GM21526 (cell line): Measurements from ENCODE around the gene SNPH.
"Not testable (repeated sequence)": the region's sequence is repeated elsewhere in the genome, so short reads cannot be mapped to it uniquely, and the experiment has no call there.

Experiments used
- ATAC-seq: cut with Tn5 transposase; IDR thresholded peaks from one replicate; pipeline ENCODE4 v1.9.1; 2021; ENCODE audit warnings: moderate library complexity; ENCODE audit not compliant: unreplicated experiment, low FRiP score

Gene SNPH

DNA sequence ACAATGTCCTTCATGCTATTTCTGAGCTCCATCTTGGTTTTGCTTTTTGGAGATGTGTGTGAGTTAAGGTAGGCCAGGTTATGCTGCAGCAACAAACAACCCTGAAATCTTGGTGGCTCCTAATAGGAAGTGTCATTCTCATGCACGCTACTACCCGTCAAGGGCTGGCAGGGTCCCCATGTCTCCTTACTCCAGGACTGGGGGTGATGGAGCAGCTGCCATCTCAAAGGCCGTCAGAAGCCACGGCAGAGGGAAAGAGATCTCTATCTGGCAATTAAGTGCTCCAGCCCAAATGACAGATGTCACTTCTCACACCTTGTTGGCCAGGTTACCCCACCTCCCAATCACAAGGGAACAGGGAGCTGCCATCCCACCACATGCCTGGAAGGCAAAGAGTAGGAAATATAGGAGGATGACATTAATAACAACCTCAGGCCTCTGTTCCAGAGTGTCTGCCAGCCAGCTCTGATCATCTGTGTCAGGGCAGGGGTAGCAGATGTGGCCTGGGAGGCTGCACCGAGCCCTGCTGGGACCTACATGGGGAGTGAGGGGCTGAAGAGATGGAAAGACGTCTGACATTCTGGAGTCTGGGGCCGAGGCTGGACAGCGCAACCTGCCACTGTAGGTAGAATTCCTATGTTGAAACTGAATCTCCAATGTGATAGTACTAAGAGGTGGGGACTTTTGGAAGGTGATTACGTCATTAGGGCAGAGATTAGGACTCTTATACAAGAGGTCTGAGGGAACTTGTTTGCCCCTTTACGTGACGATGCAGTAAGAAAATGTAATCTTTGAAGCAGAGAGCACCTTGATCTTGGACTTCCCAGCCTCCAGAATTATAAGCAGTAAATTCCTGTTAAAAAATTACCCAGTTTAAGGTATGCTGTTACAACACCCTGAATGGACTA lies 67.6 kb downstream of the SNPH start:
- ATAC-seq: no peak

- no peak for ATAC-seq
Measured at GRCh38 chr20:1334370-1334731, 68.3 kb downstream of the SNPH start.

DNA sequence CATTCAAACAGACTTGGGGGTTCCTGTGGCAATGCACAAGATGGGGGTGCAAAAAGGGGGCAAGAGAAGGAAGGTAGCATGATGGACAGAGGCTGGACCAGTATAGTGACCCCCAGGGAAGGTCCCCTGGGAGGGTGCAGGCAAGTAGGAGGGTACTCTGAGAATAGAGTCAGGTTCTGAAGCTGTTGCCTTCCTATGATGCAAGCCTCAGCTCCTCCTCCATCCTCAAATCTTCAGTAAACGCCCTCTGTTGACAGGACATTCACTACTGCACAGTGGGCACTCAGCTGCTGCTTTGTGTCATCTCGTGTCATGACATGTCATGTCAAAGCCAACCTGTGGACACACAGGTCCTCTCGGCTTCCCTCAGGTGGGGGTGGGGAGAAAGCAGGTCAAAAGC lies 68.7 kb downstream of the SNPH start:
- no peak for ATAC-seq

- no peak for ATAC-seq
Measured at GRCh38 chr20:1335961-1336698, 70.0 kb downstream of the SNPH start.

DNA sequence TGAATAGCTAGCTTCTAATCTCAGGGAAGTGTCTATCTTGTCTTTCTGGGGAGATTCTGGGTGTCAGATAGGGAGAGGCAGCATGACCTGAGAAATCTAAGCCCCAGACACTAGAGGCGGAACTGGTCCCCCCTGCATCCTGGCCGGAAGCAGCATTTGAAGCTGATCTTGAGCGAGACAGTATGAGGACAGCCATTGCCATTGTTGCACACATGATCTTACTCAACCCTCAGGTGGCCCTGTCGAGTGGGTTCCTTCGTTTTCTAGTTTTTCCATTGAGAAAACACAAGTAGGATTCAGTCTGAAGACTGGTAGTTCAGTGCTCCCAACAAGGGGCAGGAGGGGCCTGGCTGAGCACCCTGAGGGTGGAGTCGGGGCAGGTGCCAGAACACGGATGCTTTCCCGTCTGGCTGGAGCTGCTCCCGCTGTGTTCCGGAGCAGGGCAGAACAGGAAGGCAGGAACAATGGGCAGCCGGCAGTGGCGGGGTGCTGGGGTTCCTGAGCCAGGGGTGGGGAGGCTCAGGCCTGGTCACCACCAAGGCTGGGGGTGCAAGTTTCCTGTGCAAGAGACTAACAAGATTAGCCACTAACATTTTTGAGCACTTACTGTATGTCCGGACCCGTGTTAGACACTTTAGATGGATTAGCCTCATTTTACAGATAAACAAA lies 70.7 kb downstream of the SNPH start:
- ATAC-seq: no peak

GRCh38 chr20:1337441-1337840 lies 71.3 kb downstream of the SNPH start:
- ATAC-seq: no peak

GRCh38 chr20:1338096-1338495 lies 72.0 kb downstream of the SNPH start:
- no peak for ATAC-seq

DNA sequence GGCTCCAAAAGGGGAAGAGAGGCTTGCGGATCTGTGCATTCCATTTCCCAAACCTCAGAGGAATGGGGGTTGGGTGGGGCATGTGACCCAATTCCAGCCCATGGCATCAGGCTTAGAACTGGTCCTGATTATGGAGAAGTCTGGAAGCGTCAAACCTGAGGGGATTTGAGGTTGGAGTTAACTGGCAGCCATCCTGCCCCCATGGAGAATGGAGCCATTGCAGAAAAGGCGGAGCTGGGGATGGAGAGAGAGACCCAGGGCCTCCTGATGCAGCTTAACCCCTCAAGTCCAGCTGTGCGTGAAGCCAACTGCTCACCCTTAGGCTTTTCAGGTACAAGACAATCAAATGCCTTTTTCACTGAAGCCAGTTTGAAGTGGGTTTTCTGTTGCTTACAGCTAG lies 72.7 kb downstream of the SNPH start:
- ATAC-seq: no peak

DNA sequence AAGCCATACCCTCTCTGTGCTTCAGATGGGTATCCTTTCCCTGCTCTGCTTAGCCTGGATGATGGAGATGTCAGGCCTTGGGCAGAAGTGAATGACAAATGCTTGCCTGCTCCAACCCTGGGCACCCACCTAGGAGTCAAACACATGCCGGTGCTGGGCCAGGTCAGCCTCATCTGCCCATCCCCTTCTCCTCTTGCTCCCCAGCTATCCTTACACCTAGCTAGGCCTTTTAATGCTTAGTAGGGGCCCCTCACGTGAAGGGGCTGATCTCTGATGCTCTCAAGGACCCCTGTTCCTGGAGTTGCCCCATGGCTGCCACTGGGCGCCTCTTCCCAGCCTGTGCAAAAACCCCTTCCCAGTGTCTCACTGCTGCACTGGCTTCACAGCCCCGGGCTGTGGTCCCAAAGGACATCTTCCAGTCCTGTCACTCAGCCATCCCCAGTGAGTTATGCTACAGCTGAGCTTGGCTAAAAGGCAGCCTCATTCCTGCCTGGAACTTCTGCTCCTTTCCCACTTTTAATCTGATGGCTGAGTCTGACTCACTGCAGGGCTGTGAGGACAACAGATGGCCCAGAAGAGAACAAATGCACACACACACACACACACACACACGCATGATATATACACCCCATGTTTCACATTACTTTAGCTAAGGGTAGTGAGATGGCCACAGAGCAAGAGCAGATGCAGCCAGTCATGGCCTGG lies 75.6 kb downstream of the SNPH start:
- ATAC-seq: no peak

- not testable (repeated sequence) for ATAC-seq
Measured at GRCh38 chr20:1343446-1344124, 77.5 kb downstream of the SNPH start.

DNA sequence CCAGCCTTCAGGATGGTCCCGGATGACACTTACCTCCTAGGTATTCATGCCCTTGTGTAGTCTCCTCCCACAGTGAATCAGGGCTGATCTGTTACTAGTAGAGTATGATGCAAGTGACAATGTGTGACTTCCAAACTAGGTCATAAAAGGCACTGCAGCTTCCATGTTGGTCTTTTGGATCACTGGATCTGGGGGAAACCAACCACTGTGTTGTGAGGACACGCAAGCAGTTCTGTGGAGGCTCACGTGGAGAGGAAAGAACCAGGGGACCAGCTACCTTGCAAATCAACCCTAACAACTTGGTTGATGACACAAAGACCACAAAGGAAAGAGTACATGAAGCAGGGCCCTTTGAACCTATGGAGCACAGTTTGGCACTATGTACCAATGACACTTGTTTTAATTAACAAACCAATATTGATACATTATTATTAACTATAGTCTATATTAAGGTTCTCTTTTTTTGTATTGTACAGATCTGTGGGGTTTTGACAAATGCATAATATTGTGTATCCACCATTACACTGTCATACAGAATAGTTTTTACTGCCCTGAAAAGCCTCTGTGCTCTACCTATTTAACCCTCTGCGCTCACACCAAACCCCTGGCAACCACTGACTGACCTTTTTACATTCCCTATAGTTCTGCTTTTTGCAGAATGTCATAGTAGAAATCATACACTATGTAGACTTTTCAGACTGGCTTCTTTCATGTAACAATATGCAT lies 79.1 kb downstream of the SNPH start:
- ATAC-seq: no peak

DNA sequence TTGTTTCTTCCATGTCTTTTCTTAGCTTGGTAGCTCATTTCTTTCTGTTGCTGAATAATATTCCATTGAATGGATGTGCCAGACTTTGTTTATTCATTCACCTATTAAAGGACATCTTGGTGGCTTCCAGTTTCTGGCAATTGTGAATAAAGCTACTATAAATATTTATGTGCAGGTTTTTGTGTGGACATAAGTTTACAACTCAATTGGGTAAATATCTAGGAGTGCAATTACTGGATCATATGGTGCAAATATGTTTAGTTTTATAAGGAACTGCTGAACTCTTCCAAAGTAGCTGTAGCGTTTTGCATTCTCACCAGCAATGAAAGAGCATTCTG lies 79.6 kb downstream of the SNPH start:
- ATAC-seq: no peak

DNA sequence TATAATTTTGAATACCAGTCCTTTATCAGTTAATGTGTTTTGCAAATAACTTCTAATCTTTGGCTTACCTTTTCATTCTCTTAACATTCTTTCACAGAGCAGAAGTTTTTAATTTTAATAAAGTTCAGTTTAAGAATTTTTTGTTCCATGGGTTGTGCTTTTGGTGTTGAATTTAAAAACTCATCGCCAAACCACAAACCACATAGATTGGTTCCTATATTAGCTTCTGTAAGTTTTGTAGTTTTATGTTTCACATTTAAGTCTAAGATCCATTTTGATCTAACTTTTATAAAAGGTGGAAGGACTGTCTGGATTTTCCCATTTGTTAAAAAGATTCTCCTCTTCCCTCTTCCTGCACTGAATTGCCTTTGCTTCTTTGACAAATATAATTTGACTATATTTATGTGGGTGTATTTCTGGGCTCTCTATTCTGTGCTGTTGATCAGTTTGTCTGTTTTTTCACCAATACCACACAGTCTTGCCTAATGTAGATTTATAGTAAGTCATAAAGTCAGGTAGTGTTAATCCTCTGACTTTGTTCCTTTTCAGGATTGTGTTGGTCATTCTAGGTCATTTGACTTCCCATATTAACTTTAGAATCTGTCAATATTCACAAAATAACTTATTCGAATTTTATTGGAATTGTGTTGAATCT lies 80.3 kb downstream of the SNPH start:
- ATAC-seq: no peak

DNA sequence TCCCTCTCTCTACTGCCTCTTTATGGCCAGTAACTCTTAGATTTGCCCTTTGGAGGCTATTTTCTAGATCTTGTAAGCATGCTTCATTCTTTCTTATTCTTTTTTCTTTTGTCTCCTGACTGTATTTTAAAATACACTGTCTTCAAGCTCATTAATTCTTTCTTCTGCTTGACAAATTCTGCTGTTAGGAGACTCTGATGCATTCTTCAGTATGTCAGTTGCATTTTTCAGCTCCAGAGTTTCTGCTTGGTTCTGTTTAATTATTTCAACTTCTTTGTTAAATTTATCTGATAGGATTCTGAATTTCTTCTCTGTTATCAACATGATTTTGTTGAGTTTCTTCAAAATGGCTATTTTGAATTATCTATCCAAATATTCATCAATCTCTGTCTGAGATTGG lies 87.9 kb downstream of the SNPH start:
- ATAC-seq: no peak

GRCh38 chr20:1357921-1358671 lies 92.0 kb downstream of the SNPH start:
- no peak for ATAC-seq
